HG03565 (cell line): Measurements from ENCODE around the gene ACP7.
"Not testable (repeated sequence)": the region's sequence is repeated elsewhere in the genome, so short reads cannot be mapped to it uniquely, and the experiment has no call there.

Source experiments
- ATAC-seq: cut with Tn5 transposase; IDR thresholded peaks from one replicate; pipeline ENCODE4 v1.9.1; 2021; ENCODE audit warnings: mild to moderate bottlenecking, moderate library complexity; ENCODE audit not compliant: unreplicated experiment

Gene ACP7

GRCh38 chr19:39083983-39084731 is at the start of gene ACP7:
Gene ACP7 (plus strand): TSS chr19:39084368. CDS start chr19:39085270, 902 bp downstream.
- no peak for ATAC-seq

- ATAC-seq: no peak
Observed at GRCh38 chr19:39036581-39036980, 47.6 kb upstream of the ACP7 start.

GRCh38 chr19:39037194-39037593 is 47.0 kb upstream of the ACP7 start:
- no peak for ATAC-seq

- no peak for ATAC-seq
Observed at GRCh38 chr19:39038098-39038497, 46.1 kb upstream of the ACP7 start.

- no peak for ATAC-seq
Observed at GRCh38 chr19:39045506-39045905, 38.7 kb upstream of the ACP7 start.

- no peak for ATAC-seq
Observed at GRCh38 chr19:39046037-39046821, 37.9 kb upstream of the ACP7 start.

GRCh38 chr19:39047073-39047472 is 37.1 kb upstream of the ACP7 start:
- no peak for ATAC-seq

GRCh38 chr19:39052243-39052746 is 31.9 kb upstream of the ACP7 start:
- no peak for ATAC-seq

GRCh38 chr19:39052846-39053245 is 31.3 kb upstream of the ACP7 start:
- no peak for ATAC-seq

- no peak for ATAC-seq
Observed at GRCh38 chr19:39053276-39054090, 30.7 kb upstream of the ACP7 start.

GRCh38 chr19:39054091-39054470 is 30.1 kb upstream of the ACP7 start:
- no peak for ATAC-seq

- no peak for ATAC-seq
Observed at GRCh38 chr19:39057615-39058014, 26.6 kb upstream of the ACP7 start.

GRCh38 chr19:39059302-39059701 is 24.9 kb upstream of the ACP7 start:
- ATAC-seq: no peak

GRCh38 chr19:39060171-39060570 is 24.0 kb upstream of the ACP7 start:
- no peak for ATAC-seq

- ATAC-seq: no peak
Observed at GRCh38 chr19:39064405-39064804, 19.8 kb upstream of the ACP7 start.

GRCh38 chr19:39065928-39066327 is 18.2 kb upstream of the ACP7 start:
- ATAC-seq: no peak

- no peak for ATAC-seq
Observed at GRCh38 chr19:39067104-39067503, 17.1 kb upstream of the ACP7 start.

- ATAC-seq: not testable (repeated sequence)
Observed at GRCh38 chr19:39068259-39068658, 15.9 kb upstream of the ACP7 start.

GRCh38 chr19:39070888-39071287 is 13.3 kb upstream of the ACP7 start:
- no peak for ATAC-seq

- no peak for ATAC-seq
Observed at GRCh38 chr19:39074205-39074692, 9.9 kb upstream of the ACP7 start.

GRCh38 chr19:39074942-39075341 is 9.2 kb upstream of the ACP7 start:
- ATAC-seq: no peak
